Measurements from ENCODE around the gene ZNF599.
"Not testable (repeated sequence)": the region's sequence is repeated elsewhere in the genome, so short reads cannot be mapped to it uniquely, and the experiment has no call there.

ZNF599 gene
- 1.6 to 6.2 (median 2.5) reads per million in 4 donors for total RNA-seq

DNA sequence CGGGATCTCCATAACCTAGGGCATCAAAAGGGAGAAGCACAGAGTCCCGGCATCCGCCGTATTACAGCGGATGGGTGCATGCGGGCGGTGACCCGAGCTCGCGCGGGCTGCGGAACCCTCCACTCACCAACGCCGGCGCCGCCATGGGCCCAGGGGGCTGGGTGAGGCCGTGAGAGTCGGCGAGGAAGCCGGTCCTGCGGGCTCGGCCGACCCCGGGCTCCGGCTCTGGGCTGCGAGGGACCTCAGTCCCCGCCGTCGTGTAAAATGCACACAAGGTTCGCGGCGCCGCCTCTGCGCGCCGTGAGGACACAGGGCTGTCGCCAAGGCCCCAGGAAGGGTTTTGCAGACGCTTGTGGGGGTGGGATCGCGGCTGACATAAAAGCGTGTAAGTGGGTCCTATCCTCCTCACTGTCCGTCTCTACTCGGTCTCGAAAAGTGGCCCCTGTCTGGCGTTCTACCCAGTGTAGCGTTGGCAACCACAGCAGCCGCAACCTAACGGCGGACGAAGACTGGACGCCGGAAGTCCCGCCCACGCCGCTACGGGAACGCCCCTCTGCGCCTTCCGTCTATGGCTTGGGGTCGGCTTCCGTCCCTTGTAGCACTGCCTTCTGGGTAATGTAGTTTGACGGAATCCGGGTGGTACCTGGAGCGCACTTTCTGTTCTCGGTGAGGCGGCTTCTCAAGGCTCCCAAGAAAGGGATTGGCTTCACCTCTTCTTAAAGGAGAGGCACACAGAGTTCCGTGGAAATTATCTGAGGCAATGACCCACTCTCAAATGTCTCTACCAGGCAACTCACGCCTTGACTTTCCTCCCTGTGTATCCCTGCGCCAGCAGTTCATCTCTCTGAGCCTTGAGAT, at the start of gene ZNF599:
Gene ZNF599, minus strand, starts transcription at position 519 of the 858 bp plus-strand sequence. Its CDS starts 374 bp downstream, at position 145.
- DNase-seq, result peak; percentile 70 to 92 (median 82)

DNA sequence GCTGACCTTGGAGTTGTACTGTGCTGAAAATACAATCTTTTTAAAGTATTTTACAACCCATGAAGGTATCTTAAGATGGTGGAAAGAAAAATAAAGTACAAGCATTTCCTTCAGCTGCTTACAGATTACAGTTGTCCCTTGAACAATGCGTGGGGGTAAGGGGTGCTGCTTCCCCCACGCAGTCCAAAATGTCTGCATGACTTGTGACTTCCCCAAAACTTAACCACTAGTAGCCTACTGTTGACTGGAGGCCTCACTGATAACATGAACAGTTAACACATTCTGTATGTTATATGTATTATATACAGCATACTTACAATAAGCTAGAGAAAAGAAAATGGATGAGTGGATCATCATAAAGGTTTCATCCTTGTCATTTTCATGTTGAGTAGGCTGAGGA, 45.3 kb upstream of the ZNF599 start:
- DNase-seq, result no peak

DNA sequence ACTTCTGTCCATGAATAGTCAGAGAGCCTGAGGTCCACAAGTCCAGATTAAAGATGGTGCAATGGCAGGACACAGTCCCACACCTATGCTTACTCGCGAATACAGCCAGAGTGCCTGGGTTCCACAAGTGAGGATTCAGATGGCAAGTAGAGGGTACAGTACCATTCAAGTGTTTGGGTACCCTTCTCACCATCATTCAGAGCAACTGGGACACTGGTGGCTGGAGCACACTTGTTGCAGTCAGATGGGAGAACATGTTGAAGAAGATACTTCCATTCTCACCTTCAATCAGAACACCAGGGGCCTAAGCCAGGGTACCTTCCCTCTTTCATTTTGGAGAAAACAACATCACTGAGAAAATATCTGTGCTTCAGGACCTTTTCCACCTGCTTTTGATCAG, 43.7 kb upstream of the ZNF599 start:
- no peak for DNase-seq

DNA sequence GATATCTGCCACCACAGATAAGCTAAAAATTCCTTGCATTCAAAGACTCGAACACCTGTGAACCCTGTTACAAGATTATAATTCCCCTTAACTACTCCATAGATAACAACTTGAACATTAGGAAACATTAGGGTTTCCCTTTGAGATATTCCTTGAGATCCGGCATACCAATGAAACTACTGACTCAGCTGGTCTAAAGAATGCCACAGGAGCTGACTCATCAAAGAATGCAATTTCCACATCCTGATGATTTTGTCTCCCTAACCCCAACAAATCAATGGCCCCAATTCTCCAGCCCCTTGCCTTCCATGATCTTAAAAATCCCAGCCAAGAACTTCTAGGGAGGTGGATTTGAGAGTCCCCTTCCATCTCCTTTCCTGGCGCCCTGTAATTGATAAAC, 35.6 kb upstream of the ZNF599 start:
- no peak for DNase-seq

DNA sequence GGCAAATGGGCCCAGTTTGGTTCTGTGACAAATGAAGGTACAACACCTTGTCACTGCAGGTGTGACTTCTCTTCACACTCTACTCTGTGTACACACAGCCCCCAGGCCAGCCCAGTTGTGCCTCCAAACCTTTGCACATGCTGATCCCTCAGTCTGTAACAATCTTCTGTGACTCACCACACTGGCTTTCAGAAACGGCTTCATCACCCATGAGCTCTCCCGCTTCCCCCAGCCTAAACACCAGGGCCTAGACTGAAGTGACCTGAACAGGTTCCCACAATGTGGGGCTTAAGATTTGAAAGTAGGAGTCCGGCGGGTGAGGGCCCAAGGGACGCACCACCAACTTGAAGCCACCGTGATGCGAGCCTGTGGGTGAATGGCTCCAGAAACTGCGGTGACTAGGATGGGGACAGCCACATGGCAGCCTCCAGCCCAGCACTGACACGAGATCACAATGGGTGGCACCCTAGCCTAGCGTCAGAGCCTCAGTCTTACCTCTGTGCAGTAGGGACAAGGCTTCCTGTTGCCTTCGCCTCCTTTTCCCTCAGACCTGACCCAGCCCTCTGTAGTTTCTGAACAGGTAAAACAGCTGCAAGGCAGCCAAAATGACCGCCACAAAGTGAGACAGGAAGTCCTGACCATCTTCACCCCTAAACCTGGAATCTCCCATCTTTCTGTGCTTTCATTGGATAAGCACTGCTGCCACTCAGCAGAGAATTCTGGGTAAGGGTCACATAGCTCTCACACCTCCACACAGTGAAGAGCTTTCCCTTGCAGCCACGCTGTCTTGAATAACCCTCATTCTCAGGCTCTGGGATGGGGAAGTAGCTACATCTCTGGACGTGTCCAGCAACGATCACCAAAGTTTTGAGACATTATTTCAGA, 34.2 kb upstream of the ZNF599 start:
- no peak for DNase-seq

DNA sequence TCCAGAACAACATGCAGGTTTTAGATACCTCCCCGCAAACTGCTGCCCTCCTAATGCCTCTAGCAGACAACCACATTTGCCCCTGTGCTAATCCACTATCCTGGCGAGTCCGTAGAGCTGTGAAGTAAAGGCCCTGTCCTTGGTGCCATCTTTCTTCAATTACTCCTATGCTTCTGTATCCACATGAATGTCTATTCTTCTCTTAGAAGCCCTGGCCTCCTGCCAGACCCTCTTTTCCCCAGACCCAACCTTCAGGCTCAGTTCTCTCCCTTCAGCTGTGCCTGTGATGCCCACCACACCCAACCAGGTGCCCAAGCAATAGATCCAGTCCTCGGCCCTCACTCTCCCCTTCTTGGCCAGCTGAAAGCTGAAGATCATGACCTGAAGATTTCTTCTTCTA, 31.1 kb upstream of the ZNF599 start:
- no peak for DNase-seq

DNA sequence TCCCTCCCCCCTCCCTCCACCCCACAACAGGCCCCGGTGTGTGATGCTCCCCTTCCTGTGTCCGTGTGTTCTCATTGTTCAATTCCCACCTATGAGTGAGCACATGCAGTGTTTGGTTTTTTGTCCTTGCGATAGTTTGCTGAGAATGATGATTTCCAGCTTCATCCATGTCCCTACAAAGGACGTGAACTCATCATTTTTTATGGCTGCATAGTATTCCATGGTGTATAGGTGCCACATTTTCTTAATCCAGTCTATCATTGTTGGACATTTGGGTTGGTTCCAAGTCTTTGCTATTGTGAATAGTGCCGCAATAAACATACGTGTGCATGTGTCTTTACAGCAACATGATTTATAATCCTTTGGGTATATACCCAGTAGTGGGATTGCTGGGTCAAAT, 23.9 kb upstream of the ZNF599 start:
- DNase-seq, result not testable (repeated sequence)

DNA sequence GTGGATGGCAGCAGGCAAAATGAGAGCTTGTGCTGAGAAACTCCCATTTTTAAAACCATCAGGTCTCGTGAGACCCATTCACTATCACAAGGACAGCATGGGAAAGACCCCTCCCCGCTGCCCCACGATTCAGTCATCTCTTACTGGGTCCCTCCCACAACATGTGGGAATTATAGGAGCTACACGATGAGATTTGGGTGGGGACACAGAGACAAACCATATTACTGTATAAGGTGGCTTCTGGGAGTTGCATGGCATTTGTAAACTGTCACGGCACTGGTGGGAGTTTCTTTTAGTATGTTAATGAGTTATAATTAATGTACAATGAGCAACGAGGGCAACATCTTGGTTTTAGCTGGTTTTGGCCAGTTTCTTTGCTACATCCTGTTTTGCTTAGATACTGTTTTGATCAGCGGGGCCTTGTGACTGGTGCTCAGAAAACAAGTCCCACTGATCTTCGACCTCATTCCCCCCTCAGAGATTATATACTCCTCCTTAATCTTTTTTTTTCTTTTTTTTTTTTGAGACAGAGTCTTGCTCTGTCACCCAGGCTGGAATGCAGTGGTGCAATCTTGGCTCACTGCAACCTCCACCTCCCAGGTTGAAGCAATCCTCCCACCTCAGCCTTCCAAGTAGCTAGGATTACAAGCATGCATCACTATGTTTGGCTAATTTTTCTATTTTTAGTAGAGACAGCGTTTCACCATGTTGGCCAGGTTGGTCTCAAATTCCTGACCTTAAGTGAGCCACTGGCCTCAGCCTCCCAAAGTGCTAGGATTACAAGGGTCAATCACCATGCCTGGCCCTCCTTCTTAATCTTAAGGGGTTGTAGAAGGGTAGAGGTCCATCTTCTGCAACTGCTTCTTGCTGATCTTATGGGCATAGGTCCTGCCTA, 21.3 kb upstream of the ZNF599 start:
- DNase-seq, result no peak

DNA sequence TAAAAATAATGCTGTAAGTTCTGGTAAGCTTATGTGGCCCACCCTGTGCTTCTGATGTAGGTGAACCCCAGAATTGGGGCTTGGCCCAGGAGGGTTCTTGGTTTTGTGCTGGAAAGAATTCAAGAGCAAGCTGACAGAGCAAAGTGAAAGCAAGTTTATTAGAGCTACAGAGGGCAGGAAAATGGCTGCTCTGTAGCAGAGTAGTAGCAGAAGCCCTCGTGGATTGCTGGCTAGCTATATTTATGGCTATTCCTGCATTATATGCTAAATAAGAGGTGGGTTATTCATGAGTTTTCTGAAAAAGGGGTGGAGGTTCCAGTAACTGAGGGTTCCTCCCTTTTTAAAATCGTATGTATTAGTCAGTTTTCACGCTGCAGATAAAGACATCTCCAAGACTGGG, 20.6 kb upstream of the ZNF599 start:
- DNase-seq, result no peak

DNA sequence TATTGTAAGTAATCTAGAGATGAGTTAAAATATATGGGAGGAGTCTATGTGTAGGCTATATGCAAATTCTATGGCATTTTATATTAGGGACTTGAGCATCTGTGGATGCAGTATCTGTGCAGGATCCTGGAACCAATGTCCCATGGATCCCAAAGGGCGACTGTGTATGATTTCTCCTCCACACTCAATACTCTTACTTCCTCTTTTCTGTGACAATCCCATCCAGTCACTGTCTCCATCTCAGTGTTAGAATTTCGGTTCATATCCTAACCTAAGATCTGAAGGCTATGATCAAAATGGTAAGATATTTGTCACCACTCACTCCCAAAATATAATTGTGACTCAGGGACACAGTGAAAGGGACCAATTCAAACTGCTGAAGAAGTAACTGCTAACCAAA, 15.1 kb upstream of the ZNF599 start:
- no peak for DNase-seq

DNA sequence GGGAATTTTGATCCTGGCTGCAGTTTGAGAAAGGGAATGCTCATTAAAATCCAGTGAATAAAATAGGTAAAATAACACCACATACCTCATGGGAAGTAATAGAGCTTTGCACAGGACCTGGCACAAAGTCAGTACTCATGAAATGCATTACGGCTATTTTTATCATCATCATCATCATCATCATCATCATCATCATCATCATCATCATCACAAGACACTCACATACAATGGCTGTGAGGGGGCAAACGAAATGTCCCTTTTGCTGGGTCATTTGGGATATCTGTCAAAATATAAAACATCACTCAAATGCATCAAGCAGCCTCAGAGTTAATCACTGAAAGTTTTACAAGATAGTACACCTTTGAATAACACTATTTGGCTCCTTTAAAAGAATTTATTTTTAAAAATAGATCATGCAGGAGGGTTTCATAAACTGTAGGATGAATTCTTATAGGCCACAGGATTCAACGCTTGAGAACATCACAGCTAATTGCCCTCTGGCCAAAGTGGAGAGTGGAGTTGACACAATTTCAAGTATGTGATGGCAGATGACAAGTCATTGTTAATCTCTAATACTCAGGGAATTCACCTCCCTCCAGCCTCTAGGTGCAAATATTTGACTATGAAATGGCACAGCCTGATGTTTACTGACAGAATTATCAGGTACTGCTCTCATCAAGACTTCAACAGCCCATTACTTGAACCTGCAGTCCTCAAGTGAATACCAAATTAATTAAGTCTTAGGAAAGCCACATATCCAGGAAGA, 14.2 kb upstream of the ZNF599 start:
- no peak for DNase-seq

DNA sequence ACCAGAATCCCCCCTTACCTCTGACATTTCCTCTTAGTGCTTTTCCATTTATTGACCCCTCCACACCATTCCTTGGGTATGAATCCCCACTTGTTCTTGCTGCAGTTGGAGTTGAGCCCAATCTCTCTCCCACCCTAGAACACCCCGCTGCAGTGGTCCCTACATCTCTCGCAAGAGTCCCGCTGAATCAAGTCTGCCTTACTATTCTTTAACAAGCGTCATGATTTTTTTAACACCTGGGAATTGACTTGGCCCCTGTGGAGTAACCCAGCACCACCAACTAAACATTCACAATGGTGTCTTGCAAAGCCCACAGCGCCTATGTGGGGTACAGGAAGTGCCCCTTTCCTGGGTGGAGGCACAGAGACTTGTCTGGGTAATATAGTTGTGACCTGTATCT, 13.2 kb upstream of the ZNF599 start:
- DNase-seq, result no peak

DNA sequence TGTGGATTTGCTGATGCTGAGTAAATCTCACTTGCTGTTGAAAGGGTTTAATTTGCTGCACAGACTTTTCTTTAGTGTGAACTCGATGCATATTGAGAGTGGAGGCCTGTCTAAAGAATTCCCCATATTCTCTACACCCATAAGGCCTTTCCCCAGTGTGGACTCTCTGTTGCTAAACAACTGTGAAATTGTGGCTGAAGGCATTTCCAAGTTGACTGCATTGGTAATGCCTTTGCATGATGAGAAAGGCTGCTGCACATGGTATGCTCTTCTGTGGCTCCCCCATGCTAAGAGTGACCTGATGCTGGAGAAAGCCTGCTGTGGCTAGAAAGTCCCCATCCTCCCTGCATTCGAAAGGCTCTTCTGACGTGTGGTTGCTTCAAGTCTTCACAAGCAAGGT, 6.6 kb upstream of the ZNF599 start:
- DNase-seq, result no peak

DNA sequence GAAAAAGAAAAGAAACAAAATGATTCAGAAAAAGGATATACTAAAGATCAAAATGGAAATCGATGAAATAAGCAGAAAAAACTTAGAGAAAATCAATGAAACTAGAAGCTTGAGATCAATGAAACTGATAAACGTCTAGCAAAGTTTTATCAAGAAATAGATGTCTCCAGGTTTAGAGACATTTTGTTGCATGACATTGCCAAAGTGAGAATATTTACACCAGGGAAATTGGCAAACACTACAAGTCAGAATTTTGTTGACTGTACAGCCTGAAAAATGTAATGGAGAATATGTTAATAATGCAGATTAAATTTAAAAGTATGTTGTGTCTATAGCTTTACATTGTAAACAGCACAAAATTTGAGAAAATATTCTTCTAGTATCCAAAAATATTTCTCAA, 5.3 kb upstream of the ZNF599 start:
- DNase-seq, result no peak

DNA sequence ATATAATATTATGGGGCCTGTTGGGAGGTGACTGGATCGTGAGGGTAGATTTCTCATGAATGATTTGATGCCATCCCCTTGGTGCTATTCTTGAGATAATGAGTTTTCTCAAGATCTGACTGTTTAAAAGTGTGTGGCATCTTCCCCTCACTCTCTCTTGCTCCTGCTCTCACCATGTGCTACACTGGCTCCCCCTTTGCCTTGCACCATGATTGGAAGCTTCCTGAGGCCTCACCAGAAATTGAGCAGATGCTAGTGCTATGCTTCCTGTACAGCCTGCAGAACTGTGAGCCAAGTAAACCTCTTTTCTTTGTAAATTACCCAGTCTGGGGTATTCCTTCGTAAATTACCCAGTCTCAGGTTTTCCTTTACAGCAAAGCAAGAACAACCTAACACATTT, 1.8 kb upstream of the ZNF599 start:
- no peak for DNase-seq

DNA sequence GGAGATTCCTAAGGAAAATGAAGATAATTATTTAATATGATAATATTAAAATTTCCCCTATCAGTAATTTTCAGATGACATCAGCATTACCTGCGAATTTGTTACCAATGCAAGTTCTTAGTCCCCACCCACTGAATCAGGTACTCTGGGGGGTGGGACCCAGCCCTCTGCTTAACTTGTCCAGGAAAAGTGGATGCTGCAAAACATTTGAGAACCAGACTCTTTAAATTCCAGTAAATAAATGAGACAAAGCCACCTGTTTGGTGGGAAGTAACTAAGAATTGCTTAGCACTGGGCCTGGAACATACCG, 495 bp upstream of the ZNF599 start:
- DNase-seq, result no peak

DNA sequence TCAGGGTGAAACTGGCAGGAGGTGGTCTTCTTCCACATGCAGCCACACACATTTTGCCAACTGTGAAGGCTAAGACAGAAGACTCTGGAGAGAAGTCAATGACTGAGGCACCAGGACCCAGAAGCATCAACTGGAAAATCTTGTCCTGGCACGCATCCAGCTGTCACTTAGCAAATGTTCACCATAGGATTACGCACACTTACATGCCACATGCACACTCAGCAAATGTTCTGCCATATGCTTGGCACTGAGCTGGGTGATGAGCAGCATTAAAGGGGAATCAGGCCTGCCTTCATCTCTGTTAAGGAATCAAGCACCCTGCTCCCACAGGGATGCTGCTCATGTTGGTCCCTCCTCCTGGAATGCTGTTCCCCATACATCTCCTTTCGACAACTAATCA, 5.1 kb downstream of the ZNF599 start:
- DNase-seq, result no peak

DNA sequence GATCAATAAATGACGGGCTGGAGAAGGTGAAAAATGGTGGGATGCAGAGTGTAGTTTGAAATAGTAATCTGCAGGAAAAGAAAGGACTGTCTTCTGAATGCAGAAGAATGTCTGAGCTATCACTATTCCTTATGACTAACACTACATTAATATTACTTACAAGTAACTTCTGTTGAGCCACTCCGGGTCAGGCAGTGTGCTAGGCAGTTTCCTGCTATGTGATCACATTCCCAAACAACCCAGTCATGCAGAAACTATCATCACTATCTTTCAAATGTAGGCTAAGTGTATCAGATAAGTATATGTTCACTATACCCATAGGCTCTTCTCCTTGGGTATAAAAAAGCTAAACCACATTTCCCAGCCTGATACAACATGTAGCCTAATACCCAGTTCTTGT, 6.6 kb downstream of the ZNF599 start:
- no peak for DNase-seq

DNA sequence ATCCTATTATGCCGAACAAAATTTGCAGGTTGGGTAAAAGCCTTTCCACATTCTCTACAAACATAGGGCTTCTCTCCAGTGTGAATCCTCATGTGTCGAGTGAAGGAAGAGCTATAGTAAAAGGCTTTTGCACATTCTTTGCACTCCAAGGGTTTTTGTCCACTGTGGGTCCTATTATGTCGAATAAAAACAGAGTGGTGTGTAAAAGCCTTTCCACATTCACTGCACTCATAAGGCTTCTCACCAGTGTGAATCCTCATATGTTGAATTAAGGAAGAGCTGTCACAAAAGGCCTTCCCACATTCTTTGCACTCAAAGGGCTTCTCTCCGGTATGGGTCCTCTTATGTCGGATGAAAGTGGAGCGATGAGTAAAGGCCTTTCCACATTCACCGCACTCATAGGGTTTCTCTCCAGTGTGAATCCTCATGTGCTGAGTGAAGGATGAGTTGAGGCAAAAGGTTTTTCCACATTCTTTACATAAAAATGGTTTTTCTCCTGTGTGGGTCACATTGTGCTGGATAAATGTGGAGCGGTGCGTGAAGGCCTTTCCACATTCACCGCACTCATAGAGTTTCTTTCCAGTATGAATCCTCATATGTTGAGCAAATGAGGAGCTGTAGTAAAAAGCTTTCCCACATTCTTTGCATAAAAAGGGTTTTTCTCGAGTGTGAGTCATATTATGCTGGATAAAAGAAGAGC, 13.6 kb downstream of the ZNF599 start:
- DNase-seq, result no peak

DNA sequence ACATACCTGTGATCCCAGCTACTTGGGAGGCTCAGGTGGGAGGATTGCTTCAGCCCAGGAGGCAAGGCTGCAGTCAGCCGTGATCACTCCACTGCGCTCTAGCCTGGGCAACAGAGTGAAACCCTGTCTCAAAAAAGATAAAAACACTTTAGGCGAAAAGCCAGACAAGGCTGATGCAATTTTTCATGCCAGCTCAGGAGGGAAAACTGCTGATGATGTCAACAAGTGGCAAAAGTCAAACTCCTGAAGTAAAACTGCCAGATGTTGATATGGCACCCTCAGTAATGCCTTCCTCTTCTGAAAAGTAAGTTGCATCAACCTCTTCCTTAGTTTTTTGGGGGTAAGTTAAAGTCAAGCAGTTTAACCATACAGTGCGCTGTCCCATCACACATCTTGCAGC, 15.6 kb downstream of the ZNF599 start:
- no peak for DNase-seq

DNA sequence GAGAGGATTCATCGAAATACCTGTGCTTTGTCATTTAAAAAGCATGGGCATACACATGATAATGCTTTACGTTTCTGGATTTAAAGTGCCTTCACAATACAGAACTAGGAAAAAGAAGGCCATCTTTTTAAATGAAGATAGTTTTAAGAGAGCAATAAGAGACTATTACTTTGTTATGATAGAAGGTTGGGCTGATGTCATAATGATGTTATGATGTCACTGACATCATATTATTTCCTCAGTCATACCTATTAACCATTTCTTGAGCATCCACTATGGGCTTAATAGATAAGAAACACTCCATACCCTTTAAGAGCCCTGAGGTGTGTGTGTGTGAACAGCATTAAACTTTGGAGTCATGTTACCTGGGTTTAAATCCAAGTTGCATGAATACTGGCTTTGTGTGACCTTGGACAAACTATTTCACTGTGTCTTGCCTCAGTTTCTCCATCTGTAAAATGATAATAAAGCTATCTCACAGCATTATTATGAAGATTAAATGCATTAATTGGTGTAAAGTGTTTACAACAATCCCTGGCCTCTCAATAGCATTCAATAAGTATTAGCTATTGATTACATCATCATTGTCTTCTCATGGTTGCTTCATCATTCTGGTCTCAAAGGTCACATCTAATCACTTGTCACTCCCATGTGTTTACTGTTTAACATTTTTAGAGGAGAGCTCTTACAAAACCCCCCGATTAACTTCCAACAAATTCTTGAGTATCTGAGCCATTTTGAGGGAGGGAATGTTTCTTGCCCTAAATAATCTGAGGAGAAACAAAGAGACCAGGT, 27.9 kb downstream of the ZNF599 start:
- no peak for DNase-seq
